Fibroblast of skin of right biceps (primary cell): Measurements from ENCODE around the gene HYDIN.
"Not testable (repeated sequence)": the region's sequence is repeated elsewhere in the genome, so short reads cannot be mapped to it uniquely, and the experiment has no call there.

ENCODE experiments used
- DNase-seq: peaks from one replicate; pipeline ENCODE4 v3.0.0-alpha.2; 2013

The HYDIN gene

GRCh38 chr16:70987019-70987715, 243.4 kb downstream of the HYDIN start:
- not testable (repeated sequence) for DNase-seq

- DNase-seq: not testable (repeated sequence)
Measured at GRCh38 chr16:70984675-70985074, 245.8 kb downstream of the HYDIN start.

- DNase-seq: not testable (repeated sequence)
Measured at GRCh38 chr16:70968332-70968731, 262.2 kb downstream of the HYDIN start.

GRCh38 chr16:70960169-70960568, 270.4 kb downstream of the HYDIN start:
- DNase-seq: not testable (repeated sequence)

- not testable (repeated sequence) for DNase-seq
Measured at GRCh38 chr16:70954922-70955321, 275.6 kb downstream of the HYDIN start.

- not testable (repeated sequence) for DNase-seq
Measured at GRCh38 chr16:70953824-70954223, 276.7 kb downstream of the HYDIN start.

GRCh38 chr16:70943551-70943950, 287.0 kb downstream of the HYDIN start:
- DNase-seq: not testable (repeated sequence)

GRCh38 chr16:70939690-70940359, 290.7 kb downstream of the HYDIN start:
- not testable (repeated sequence) for DNase-seq

GRCh38 chr16:70936781-70937525, 293.6 kb downstream of the HYDIN start:
- DNase-seq: peak; percentile 3

- DNase-seq: not testable (repeated sequence)
Measured at GRCh38 chr16:70935325-70935724, 295.2 kb downstream of the HYDIN start.

GRCh38 chr16:70933746-70934145, 296.8 kb downstream of the HYDIN start:
- DNase-seq: not testable (repeated sequence)

GRCh38 chr16:70930757-70931156, 299.8 kb downstream of the HYDIN start:
- DNase-seq: not testable (repeated sequence)

GRCh38 chr16:70922164-70922563, 308.4 kb downstream of the HYDIN start:
- not testable (repeated sequence) for DNase-seq

- DNase-seq: not testable (repeated sequence)
Measured at GRCh38 chr16:70920661-70921060, 309.9 kb downstream of the HYDIN start.

- DNase-seq: not testable (repeated sequence)
Measured at GRCh38 chr16:70888208-70888607, 342.3 kb downstream of the HYDIN start.

GRCh38 chr16:70884652-70885051, 345.9 kb downstream of the HYDIN start:
- DNase-seq: not testable (repeated sequence)

GRCh38 chr16:70882311-70882710, 348.2 kb downstream of the HYDIN start:
- not testable (repeated sequence) for DNase-seq

GRCh38 chr16:70877895-70878294, 352.6 kb downstream of the HYDIN start:
- not testable (repeated sequence) for DNase-seq

GRCh38 chr16:70876442-70876841, 354.1 kb downstream of the HYDIN start:
- not testable (repeated sequence) for DNase-seq

GRCh38 chr16:70864698-70865097, 365.8 kb downstream of the HYDIN start:
- not testable (repeated sequence) for DNase-seq

GRCh38 chr16:70861996-70862395, 368.5 kb downstream of the HYDIN start:
- not testable (repeated sequence) for DNase-seq

- not testable (repeated sequence) for DNase-seq
Measured at GRCh38 chr16:70851299-70851698, 379.2 kb downstream of the HYDIN start.

- not testable (repeated sequence) for DNase-seq
Measured at GRCh38 chr16:70823498-70824118, 406.9 kb downstream of the HYDIN start.
